Measurements from ENCODE around the gene MYMK. TPM values are rescaled to one million over a fixed set of nuclear protein-coding genes. Genes with fewer than 3 reads are reported as not detected.
A peak's percentile ranks its signal among the peaks of the same experiment; 100 is the strongest.

The MYMK gene
- total RNA-seq, 1 donor from 2014 or later, result 0.89 TPM

- no peak for DNase-seq
These were observed 6.6 kb downstream of the MYMK start for GRCh38 chr9:133518200-133518599.

GRCh38 chr9:133517711-133518110 lies 7.0 kb downstream of the MYMK start:
- no peak for DNase-seq

- no peak for DNase-seq
These were observed 7.8 kb downstream of the MYMK start for GRCh38 chr9:133516961-133517350.

- DNase-seq, result no peak
These were observed 8.4 kb downstream of the MYMK start for GRCh38 chr9:133516256-133516960.

GRCh38 chr9:133515615-133516255 lies 9.0 kb downstream of the MYMK start:
- DNase-seq, result no peak

- DNase-seq, result no peak
These were observed 9.5 kb downstream of the MYMK start for GRCh38 chr9:133515240-133515610.

- no peak for DNase-seq
These were observed 10.1 kb downstream of the MYMK start for GRCh38 chr9:133514460-133515239.

GRCh38 chr9:133513214-133514100 lies 11.3 kb downstream of the MYMK start:
- DNase-seq, result no peak

GRCh38 chr9:133512253-133513213 lies 12.2 kb downstream of the MYMK start:
- DNase-seq, result no peak

GRCh38 chr9:133511607-133512006 lies 13.2 kb downstream of the MYMK start:
- no peak for DNase-seq

- DNase-seq, result no peak
These were observed 13.7 kb downstream of the MYMK start for GRCh38 chr9:133510926-133511505.

GRCh38 chr9:133509179-133510083 lies 15.3 kb downstream of the MYMK start:
- no peak for DNase-seq

- DNase-seq, result no peak
These were observed 16.7 kb downstream of the MYMK start for GRCh38 chr9:133508046-133508445.

- no peak for DNase-seq
These were observed 17.4 kb downstream of the MYMK start for GRCh38 chr9:133507246-133507965.

GRCh38 chr9:133506653-133507038 lies 18.1 kb downstream of the MYMK start:
- DNase-seq, result no peak

GRCh38 chr9:133505901-133506652 lies 18.7 kb downstream of the MYMK start:
- peak; percentile 29 for DNase-seq

GRCh38 chr9:133505186-133505830 lies 19.5 kb downstream of the MYMK start:
- DNase-seq, result no peak

- DNase-seq, result no peak
These were observed 22.6 kb downstream of the MYMK start for GRCh38 chr9:133502112-133502511.
